Caco-2 (cell line): Measurements from ENCODE around the gene HSD17B3. TPM values are rescaled to one million over a fixed set of nuclear protein-coding genes. Genes with fewer than 3 reads are reported as not detected.

Source experiments
- BruUV-seq: library from RNA; stranded (reverse); fragments of 400-500 nt; replicated peaks from 2 replicates; lab custom pipeline; 2021; lab: Mats Ljungman, UMichigan
- CTCF ChIA-PET: fragments of 300-600 bp; sonication (Branson Sonifier 250); formaldehyde crosslinking; loops from one replicate; lab custom pipeline; 2022; ENCODE audit warnings: antibody characterized with exemption; lab: Charles Lee
- POLR2A ChIA-PET: fragments of 300-600 bp; sonication (Branson Sonifier 250); formaldehyde crosslinking; loops from one replicate; lab custom pipeline; 2022; ENCODE audit warnings: antibody characterized with exemption; lab: Charles Lee
- DNase-seq, 2 experiments: peaks; one replicate each; pipeline versions ENCODE4 v3.0.0 to v3.0.0-alpha.2; 2020 to 2022
- H3K27me3 ChIP-seq: replicated peaks from 2 replicates; pipeline ENCODE4 v1.6.0; 2011; ENCODE audit warnings: low read length; ENCODE audit not compliant: control insufficient read depth, insufficient read depth
- H3K36me3 ChIP-seq: 2 replicates; pipeline ENCODE4 v1.5.1; 2011; ENCODE audit warnings: low read length; ENCODE audit not compliant: control insufficient read depth, insufficient read depth
- H3K4me1 ChIP-seq: fragments of 250-450 bp; sonication (Bioruptor Pico); 2 replicates; pipeline ENCODE4 v1.5.1; 2020; ENCODE audit warnings: mild to moderate bottlenecking
- H3K4me3 ChIP-seq: 2 replicates; pipeline ENCODE4 v1.5.1; 2011; ENCODE audit warnings: low read depth, mild to moderate bottlenecking, control low read depth, low read length
- H3K9me3 ChIP-seq: fragments of 250-450 bp; sonication (Bioruptor Pico); 2 replicates; pipeline ENCODE4 v1.5.1; 2020; ENCODE audit warnings: mild to moderate bottlenecking, moderate library complexity
- H3K27ac Mint-ChIP-seq: one replicate; pipeline ENCODE4 v1.8.0; 2022; ENCODE audit warnings: mixed read lengths; ENCODE audit not compliant: unreplicated experiment
- H3K27me3 Mint-ChIP-seq: one replicate; pipeline ENCODE4 v1.8.0; 2022; ENCODE audit warnings: mixed read lengths; ENCODE audit not compliant: insufficient read depth, unreplicated experiment
- H3K36me3 Mint-ChIP-seq: one replicate; pipeline ENCODE4 v1.8.0; 2022; ENCODE audit warnings: mild to moderate bottlenecking, mixed read lengths; ENCODE audit not compliant: insufficient read depth, unreplicated experiment
- H3K4me1 Mint-ChIP-seq: one replicate; pipeline ENCODE4 v1.8.0; 2022; ENCODE audit warnings: low read depth, mixed read lengths; ENCODE audit not compliant: unreplicated experiment
- H3K4me3 Mint-ChIP-seq: one replicate; pipeline ENCODE4 v1.8.0; 2022; ENCODE audit warnings: mild to moderate bottlenecking, moderate library complexity, mixed read lengths; ENCODE audit not compliant: unreplicated experiment
- H3K9me3 Mint-ChIP-seq: one replicate; pipeline ENCODE4 v1.8.0; 2022; ENCODE audit warnings: mixed read lengths; ENCODE audit not compliant: unreplicated experiment
- intact Hi-C: fragments of 100-400 bp; cut with micrococcal nuclease; formaldehyde crosslinking; loops from one replicate; pipeline ENCODE4 v1.10.0; 2022; ENCODE audit not compliant: unreplicated experiment
- total RNA-seq: library from RNA; stranded (reverse); gene quantifications from 2 replicates; pipeline ENCODE4 v1.2.3, GENCODE V29; 2022
- TF ChIP-seq, protein P1 (sequence below), 2 experiments: fragments of 200-600 bp in 1 of 2; IDR thresholded peaks; 1 replicate in 1 of 2; 2 replicates in 1 of 2; pipeline versions ENCODE4 v1.5.1 to v1.8.0; 2011 to 2022; ENCODE audit warnings: antibody characterized with exemption in 1 of 2, control low read depth in 1 of 2, inconsistent platforms in 1 of 2, low read depth in 1 of 2, low read length in 1 of 2, mild to moderate bottlenecking in 1 of 2, moderate library complexity in 1 of 2; ENCODE audit not compliant: insufficient read depth in 1 of 2, severe bottlenecking in 1 of 2, unreplicated experiment in 1 of 2

The HSD17B3 gene
- total RNA-seq, 1 experiment from 2014 or later: not detected

DNA sequence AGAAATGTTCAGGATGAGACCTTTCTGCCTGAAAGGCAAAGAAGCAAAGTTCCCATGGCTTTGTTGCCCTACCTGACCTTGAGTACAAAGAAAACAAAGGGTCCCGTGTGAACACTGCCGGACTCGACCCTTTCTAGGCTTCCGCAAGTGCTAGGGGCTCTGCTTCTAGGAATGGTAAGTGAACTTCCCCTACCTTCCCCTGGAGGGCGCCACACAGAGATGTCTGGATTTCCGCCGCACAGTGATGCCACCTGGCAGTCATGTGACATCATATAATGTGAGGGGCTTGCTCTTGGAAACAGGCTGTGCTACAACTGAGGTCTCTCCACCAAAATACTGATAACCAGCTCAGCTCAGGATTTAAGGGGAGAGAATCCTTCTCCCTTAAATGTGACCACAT, 56.6 kb downstream of the HSD17B3 start:
- no peaks in the 10 kb centered on the region; the same call in 1 of the 2 replicates for H3K27me3 ChIP-seq

DNA sequence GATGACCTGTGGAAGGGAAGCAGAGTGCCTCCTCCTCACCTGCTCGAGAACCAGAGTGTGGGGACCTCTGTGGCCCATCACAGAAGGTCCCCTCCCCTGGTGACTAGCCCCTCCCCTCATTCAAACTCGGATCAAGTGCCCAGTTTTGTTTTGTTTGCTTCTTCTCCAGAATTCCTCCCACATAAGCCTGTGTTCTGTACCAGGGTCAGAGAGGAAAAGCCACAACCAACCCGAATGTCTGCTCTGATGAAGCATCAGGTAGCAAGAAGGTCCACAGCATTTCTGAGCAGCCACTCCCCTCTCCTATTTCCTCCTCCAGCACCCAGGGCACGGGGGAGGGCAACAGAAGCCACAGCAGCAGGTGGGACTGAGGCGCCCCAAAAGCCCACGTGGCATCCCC, 58.2 kb downstream of the HSD17B3 start:
- no peak overlapping the region for H3K4me3 ChIP-seq
- H3K36me3 Mint-ChIP-seq: no peaks in the 10 kb centered on the region
- no peaks in the 10 kb centered on the region for H3K9me3 ChIP-seq
- no peaks in the 10 kb centered on the region for H3K4me1 Mint-ChIP-seq
- CTCF ChIA-PET: interaction anchor here (1.9 kb wide), 1 partner anchor 74 kb away, joined by 5 read pairs; no protein-coding TSS in a partner anchor
- no peaks in the 10 kb centered on the region for H3K9me3 Mint-ChIP-seq
- TF ChIP-seq, protein P1, sequence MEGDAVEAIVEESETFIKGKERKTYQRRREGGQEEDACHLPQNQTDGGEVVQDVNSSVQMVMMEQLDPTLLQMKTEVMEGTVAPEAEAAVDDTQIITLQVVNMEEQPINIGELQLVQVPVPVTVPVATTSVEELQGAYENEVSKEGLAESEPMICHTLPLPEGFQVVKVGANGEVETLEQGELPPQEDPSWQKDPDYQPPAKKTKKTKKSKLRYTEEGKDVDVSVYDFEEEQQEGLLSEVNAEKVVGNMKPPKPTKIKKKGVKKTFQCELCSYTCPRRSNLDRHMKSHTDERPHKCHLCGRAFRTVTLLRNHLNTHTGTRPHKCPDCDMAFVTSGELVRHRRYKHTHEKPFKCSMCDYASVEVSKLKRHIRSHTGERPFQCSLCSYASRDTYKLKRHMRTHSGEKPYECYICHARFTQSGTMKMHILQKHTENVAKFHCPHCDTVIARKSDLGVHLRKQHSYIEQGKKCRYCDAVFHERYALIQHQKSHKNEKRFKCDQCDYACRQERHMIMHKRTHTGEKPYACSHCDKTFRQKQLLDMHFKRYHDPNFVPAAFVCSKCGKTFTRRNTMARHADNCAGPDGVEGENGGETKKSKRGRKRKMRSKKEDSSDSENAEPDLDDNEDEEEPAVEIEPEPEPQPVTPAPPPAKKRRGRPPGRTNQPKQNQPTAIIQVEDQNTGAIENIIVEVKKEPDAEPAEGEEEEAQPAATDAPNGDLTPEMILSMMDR (IDR thresholded peaks at IDR 0.05; ENCODE audit: insufficient read depth in 1 of 2, low read depth in 1 of 2, low read length in 1 of 2, severe bottlenecking in 1 of 2, unreplicated experiment in 1 of 2): no peak
- BruUV-seq: no TSS peak
- POLR2A ChIA-PET: no interaction called here
- H3K4me3 Mint-ChIP-seq: no peak overlapping the region
- no peaks in the 10 kb centered on the region; the same call in 1 of the 2 replicates for H3K27me3 ChIP-seq
- intact Hi-C loops: no loop called here
- no peaks in the 10 kb centered on the region for H3K27me3 Mint-ChIP-seq
- H3K4me1 ChIP-seq: no peaks in the 10 kb centered on the region
- H3K27ac Mint-ChIP-seq: no peak overlapping the region
- DNase-seq: no peak
- no peaks in the 10 kb centered on the region for H3K36me3 ChIP-seq

More for the DNA sequence above, 56.6 kb downstream of the HSD17B3 start:
- POLR2A ChIA-PET: no interaction called here
- H3K27ac Mint-ChIP-seq: no peak overlapping the region
- Histone ChIP-seq H3K36me3 (no peaks in the 10 kb centered on the region), H3K9me3 (no peaks in the 10 kb centered on the region), H3K4me3 (no peak overlapping the region), H3K4me1 (no peaks in the 10 kb centered on the region)
- no peaks in the 10 kb centered on the region for H3K27me3 Mint-ChIP-seq
- intact Hi-C loops: no loop called here
- no TSS peak for BruUV-seq
- H3K9me3 Mint-ChIP-seq: no peaks in the 10 kb centered on the region
- no peak overlapping the region for H3K4me3 Mint-ChIP-seq
- TF ChIP-seq, protein P1 (IDR thresholded peaks at IDR 0.05; ENCODE audit: insufficient read depth in 1 of 2, low read depth in 1 of 2, low read length in 1 of 2, severe bottlenecking in 1 of 2, unreplicated experiment in 1 of 2): peak in 1 of 2 experiments; percentile 44
- no peaks in the 10 kb centered on the region for H3K36me3 Mint-ChIP-seq
- peak in 1 of 2 experiments; percentile 22 for DNase-seq
- CTCF ChIA-PET: interaction anchor here (1.0 kb wide), 1 partner anchor 72 kb away, joined by 3 read pairs; no protein-coding TSS in a partner anchor
- no peaks in the 10 kb centered on the region for H3K4me1 Mint-ChIP-seq

DNA sequence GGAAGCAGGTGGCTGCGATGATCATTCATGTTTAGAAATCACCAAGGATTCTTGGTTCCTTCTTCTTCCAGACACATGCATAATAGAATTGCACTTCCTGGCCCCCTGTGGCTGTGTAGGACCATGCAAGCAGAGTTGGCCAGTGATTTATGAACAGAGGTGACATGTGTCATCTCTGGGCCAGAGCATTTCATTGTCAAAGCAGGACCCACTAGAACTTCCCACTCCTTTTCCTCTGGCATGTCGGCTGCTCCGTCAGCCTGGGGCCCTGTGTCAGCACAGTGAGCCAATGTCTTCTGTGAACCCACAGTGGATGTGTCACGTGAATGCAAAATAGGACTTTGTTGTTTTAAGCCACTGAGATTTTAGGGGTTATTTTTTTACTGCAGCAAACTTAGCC, 59.2 kb downstream of the HSD17B3 start:
- no peak for DNase-seq
- ChIA-PET POLR2A (no interaction called here), CTCF (interaction anchor here (1.9 kb wide), 1 partner anchor 75 kb away, joined by 5 read pairs; no protein-coding TSS in a partner anchor)
- Mint-ChIP-seq H3K27me3 (no peaks in the 10 kb centered on the region), H3K36me3 (no peaks in the 10 kb centered on the region), H3K4me3 (no peak overlapping the region), H3K9me3 (no peaks in the 10 kb centered on the region), H3K4me1 (no peaks in the 10 kb centered on the region), H3K27ac (no peak overlapping the region)
- intact Hi-C loops: no loop called here
- no peaks in the 10 kb centered on the region; the same call in 1 of the 2 replicates for H3K27me3 ChIP-seq
- TF ChIP-seq, protein P1 (IDR thresholded peaks at IDR 0.05; ENCODE audit: insufficient read depth in 1 of 2, low read depth in 1 of 2, low read length in 1 of 2, severe bottlenecking in 1 of 2, unreplicated experiment in 1 of 2): no peak
- BruUV-seq: no TSS peak
- H3K4me3 ChIP-seq: no peak overlapping the region
- H3K36me3 ChIP-seq: no peaks in the 10 kb centered on the region
- H3K4me1 ChIP-seq: no peaks in the 10 kb centered on the region
- H3K9me3 ChIP-seq: no peaks in the 10 kb centered on the region
